HG02943 (cell line): ENCODE results near the gene GSE1.
A peak's percentile ranks its signal among the peaks of the same experiment; 100 is the strongest.

Experiments used
- ATAC-seq: cut with Tn5 transposase; IDR thresholded peaks from one replicate; pipeline ENCODE4 v1.9.1; 2021; ENCODE audit warnings: mild to moderate bottlenecking, low read depth, moderate library complexity; ENCODE audit not compliant: unreplicated experiment

Gene GSE1

DNA sequence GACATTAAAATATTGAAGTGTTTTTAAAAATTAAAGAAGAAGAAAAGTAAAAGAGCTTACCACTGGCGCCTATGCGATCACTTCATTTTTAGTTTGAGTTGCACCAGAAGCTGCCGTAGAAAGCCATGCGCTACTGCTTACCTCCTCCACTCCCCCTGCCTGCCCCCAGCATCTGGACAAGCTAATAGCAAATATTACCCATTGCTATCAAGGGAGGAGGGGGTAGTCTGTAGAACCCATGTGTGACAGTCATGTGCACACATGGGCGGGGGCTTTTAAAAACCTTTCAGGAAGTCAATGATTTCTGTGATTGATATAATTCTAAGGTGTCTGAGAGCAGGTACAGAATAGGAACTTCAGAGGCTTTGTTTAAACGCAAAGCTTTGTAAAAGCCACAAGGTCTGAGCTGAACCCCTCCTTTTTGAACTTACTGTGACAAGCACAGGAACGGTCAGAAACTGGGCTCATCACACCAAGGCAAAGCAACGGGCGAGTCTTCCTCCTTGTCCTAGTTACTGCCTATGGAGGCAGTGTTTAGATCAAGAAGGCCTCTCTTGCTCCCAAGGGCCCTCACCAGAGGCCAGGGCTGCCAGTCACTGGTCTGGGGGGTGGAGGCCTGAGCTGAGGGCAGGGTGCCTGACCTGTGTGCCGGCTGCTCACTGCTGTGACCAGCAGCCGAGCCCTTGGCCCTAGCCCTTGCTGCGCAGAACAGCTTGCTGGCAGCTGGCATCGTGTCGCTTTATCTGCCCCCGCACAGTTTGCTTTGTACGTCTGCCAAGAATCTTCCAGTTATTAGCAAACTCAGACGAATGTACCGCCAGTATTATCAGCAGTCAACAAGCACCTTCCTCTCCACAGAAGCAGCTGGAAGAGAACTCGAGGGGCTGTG is 60.7 kb downstream of the GSE1 start:
- no peak for ATAC-seq

DNA sequence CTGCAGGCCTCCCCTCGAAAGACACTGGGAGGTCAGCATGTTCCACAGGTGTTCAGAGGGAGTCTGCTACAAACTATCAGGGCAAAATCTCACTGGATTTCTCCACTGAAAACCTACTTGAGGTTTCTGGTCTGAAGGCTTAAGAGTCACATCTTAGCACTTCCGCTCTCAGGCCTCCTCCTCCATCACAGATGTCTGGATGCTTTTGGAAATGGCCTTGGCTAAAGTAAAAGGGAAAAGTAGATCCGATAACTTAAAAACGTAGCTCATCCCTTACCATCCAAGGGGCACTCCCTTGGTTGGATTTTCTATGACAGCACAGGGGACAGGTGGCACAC is 61.3 kb downstream of the GSE1 start:
- ATAC-seq = no peak

DNA sequence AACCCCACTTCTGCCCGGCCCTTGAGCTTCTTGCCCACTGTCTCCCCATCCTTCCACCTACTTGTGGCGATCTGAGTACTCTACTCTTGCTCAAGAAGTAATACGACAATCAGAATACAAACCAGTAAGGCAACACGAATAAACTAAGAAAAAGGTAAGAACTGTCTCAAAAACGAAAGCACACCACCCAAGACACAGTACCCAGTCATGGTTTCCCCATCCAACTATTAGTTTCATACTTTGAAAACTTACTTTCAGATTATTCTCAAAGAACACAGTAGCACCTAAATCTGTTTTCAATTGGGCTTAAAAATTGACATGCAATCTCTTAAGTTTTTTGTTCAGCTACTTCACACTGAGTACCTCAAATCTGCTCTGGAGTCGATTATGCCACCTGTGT is 61.7 kb downstream of the GSE1 start:
- no peak for ATAC-seq

DNA sequence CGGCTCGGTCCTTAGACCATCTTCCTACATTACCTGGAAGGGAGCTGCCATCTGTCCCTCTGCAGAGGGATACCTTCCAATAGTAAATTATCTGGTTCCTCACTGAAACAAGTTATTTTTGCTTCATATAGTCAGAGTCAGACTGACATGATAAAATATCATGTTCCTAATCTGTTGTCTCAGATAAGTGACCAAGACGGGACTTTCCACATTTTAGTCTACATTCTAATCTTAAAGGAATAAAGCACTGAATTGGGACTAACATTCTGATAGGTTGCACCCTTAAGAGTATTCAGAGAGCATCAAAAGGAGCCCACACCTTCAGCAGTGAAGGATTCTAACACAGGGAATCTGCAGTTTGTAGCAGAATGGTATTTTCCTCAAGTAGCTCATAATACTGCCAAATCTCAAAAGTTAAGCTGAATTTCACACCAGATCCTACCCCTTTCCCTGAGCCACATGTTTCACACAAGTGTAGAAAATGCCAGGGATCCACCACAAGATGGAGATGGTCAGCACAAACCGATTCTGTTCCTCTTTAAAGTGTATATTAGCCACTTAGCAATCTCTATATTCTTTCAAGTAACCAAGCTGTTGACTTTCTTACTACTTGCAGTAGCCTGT is 62.2 kb downstream of the GSE1 start:
- no peak for ATAC-seq

DNA sequence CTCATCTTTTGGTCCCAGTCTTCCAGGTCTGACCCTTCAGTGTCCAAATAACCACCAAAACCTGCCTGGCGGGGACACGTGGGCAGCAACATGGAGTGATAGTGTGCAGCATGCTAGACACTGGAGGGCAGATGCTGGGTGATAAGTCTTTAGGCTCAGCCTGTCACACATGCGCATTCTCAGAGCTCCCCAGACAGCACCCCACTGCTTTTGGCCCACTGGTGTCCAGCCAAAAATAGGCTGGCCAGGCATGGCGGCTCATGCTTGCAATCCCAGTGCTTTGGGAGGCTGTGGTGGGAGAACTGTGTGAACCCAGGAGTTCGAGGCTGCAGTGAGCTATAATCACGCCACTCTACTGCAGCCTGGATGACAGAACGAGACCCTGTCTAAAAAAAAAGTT is 63.3 kb downstream of the GSE1 start:
- ATAC-seq = no peak

DNA sequence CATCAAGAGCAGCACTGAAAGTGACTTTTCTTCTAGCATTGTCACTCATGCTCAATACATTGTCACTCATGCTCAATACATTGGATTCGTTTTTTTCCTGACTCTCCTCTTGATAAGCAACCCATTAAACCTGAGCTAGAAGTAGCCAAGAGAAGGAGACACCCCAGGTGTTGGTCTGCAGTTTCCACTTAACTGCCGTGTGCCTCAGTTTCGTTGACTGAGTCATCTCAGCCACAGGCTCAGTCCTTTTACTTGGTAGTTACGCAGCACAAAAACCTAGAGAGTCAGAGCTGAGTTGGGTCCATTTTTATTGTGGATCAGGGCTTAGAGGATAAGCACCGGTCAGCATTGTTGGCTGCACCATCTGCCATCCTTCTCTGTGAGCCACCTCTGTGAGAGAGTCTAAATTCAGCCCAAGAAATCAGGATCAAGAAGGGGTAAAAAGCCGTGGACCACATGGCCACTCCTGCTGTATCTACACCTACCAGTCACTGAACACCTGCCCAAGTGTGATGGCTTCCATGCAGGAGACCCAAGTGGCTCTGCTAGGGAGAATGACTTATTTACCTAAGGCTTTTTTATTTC is 64.4 kb downstream of the GSE1 start:
- no peak for ATAC-seq

DNA sequence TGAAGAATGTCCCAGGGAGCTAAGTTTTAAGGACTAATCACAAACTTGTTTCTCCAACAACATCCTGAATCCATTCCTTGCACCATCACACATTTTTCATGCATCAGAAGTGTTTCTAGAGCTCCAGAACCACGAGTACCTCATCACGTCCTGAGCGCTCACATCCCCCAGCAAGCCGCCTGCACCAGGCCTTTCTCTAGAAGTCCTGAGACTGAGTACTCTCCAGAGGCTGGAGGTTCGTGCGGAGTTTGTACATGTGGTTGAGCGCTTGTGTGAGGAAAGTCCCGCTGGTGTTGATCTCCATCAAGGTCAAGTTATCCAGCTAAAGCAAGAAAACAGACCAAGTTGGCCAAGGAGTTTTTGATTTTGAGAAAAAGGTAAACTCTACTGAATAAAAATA is 64.9 kb downstream of the GSE1 start:
- no peak for ATAC-seq

DNA sequence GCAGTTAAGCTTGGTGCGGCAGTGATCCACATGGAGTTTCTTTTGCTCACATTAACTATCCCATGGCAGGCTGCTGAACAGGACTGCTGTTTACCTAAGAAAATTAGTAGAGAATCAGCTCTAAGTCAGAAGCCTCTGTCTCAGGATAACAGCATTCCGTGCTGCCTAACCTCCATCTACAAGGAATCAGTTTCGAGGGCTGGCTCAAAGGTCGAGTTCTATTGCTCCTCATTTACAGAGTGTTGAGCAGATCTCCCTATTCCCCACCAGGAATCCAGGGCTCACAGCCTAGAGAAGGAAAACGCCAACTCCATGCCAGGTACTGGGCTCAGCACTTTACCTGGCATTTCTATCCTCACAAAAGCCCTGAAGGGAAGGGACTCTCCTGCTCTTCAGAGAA is 65.7 kb downstream of the GSE1 start:
- no peak for ATAC-seq

DNA sequence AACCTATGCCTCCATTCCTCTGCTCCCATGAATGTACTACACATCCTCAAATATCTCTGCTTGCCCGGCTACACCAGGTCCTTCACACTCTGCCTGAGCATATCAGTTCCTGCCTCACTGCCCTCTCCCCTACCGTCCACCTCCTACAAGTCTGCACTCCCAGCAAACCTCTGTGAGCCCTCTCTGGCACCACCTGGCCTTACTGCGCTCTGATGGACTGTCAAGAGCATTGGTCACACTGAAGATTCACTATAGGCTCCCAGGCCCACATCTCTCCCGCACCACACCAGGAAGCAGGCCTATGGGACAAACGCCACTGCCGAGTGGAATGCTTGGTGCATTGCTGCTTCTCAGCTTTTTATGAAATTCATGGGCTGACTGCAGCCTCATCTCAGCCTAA is 66.7 kb downstream of the GSE1 start:
- ATAC-seq = no peak

DNA sequence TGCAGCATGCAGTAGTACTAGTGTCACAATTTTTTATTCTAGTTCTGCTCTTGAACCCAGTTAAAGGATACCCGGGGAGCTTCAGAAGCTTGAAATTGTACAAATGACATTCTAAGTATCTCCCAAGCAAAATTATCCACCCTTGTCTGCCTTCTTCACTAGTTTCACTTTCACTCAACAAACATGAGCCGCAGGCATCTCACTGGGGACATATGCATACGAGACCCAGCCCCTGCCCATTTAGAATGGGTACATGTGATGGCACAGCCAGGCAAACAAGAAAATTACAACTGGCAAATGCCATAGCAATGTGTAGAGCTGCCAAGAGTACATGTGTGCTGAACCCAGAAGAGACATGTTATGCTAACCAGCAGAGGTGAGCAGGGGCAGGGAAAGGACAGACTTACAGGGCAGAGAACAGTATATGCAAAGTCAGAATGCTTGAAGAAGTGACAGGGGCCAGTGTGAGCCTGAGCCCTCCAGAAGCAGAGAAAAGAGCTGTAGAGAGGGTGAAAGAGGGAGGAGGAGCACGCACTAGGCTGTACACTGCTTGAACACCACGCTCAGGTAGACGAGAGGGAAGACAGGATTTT is 67.3 kb downstream of the GSE1 start:
- no peak for ATAC-seq

DNA sequence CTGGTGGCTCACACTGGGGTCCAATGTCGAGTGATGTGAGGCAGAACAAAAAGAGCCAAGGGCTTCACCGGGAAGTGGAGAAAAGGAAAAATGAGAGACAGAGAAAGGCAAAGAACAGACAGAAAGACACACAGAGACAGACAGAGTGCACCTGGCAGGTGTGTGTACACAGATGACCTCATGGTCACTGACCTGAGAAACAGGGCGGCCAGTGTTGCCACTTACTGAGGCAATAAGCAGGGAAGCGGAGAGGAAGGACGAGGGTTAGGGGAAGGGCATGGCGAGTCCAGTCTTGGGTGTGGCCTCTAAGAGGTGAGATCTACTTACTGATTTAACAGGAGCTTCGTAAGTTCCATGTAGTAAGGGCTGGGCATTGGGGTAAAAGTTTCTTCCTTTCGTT is 68.1 kb downstream of the GSE1 start:
- ATAC-seq = no peak

DNA sequence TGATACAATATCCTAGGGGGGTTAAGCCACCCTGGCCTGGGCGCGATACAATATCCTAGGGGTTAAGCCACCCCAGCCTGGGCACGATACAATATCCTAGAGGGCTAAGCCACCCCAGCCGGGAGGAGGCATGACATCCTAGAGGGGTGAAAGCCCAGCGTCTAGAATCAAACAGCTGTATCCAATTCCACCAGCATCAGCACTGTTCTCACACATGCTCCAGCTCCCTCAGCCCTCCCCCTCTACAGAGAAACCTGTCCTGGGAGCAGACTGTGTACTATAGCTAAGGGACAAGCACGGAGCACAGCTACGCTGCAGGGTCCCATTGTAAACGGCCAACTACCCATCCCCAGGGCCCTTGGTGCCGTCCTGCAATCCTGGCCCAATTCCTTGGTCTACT is 69.4 kb downstream of the GSE1 start:
- no peak for ATAC-seq

DNA sequence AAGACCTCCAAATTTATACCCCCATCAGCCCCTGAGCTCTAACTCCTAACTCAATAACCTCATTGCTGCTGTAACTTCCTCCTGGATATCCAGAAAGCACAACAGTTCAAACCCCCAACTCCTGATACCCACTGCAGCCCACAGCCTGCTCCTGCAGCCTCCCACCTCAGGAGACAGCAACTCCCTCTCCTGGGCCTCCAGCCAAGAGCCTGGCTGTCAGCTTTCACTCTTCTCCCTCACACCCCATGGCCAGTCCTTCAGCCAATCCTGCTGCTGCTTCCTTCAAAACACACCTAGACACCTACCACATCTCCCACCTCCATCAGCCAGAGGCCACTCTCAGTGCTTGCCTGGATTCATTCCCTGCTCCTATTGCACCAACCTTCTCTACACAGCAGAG is 70.2 kb downstream of the GSE1 start:
- ATAC-seq = no peak

DNA sequence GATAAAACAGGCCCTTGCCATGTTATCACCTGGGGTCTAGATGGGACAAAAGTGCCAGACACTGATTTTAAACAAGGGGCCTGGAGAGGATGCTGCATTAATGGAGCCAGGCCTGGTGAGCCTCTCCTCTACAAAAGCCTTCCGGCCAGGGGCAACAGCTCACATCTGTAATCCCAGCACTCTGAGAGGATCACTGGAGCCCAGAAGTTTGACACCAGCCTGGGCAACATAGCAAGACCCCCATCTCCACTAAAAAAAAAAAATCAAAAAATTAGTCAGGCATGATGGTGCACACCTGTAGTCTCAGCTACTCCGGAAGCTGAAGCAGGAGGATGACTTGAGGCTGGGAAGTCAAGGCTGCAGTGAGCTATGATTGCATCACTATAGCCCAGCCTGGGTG is 72.1 kb downstream of the GSE1 start:
- no peak for ATAC-seq

DNA sequence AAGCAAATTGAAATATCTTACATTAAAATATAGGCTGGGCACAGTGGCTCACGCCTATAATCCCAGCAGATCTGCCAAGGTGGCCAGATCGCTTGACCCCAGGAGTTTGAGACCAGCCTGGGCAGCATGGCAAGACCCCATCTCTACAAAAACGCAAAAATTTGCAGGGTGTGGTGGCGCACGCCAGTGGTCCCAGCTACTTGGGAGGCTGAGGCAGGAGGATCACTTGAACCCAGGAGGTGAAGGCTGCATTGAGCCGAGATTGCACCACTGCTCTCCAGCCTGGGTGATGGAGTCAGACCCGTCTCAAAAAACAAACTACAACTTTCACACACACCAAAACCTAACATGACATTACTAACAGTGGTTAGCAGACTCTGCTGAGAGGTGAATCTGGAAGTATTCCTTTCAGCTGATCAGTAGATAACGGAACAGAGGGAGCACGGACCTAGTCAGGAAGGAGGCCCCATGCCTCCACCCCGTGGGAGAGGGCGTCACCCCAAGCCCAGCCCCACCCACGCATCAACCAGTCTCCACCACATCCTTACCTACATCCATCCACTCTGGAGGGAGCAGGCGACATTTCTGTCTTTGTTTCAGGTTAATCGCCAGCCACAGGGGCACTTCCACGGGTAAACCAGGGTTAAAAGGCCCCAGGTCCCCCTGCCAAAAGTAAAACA is 73.9 kb downstream of the GSE1 start:
- ATAC-seq = no peak

DNA sequence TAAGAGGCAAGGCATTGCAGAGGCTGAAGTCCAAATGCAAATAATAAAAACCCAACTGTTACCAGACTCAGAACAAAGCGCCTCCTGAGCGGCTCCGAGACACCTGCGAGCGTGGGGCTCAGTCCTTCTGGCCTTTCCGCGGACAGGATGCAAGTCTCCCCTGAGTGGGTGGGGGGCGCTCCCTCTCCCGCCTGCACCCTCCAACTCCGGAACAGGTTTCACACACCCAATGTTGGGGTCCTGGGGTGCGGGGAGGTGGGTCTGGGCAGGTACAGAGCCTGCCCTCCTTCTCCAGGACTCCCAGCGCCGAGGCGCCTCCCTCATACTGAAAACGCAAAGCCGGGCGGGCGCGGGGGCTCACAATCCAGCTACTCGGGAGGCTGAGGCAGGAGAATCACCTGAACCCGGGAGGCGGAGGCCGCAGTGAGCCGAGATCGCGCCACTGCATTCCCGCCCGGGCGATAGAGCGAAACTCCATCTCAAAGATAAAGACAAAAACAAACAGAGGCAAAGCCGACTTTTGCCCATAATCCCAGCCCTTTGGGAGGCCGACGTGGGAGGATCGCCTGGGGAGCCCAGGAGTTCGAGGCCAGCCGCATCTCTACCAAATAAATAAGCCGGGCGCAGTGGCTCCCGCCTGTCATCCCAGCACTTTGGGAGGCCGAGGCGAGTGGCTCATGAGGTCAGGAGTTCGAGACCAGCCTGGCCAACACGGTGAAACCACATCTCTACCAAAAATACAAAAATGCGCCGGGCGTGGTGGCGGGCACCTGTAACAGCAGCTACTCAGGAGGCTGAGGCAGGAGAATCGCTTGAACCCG is 74.7 kb downstream of the GSE1 start:
- ATAC-seq = no peak

DNA sequence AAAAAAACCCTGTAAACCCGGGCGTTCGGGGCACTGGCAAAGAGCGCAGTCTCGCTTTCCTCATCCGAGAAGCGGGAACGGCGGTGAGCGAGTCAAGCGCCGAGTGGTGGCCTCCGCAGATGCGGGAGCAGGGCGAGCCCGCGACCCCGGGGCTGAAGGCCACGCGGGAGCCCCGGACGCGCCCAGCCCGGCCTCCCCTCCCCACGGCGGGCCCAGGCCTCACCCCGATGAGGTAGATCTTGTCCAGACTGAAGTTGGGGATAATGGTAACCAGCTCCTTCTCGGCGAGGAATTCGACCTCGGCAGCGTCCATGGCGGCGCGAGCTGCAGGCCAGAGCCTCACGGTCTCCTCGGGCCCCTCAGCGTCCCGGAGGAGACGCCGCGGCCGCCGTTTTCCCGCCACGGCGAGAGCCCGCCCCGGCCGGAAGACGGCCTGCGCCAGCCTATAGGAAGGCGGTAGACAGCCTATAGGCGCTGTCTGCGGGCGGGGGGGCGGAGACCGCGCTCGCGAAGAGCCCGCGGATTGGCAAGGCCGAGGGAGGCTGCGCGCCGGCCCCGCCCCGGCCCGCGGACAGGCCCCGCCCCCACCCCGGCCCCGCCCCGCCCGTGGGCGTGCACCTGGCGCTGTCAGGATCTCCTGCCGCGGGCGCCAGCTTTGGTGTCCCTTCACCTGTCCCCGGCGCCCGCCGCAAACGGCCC is 75.6 kb downstream of the GSE1 start, which contains the start of gene GINS2:
Gene GINS2, minus strand, starts transcription at position 369 of the 699 bp plus-strand sequence. Its CDS starts 56 bp downstream, at position 313.
- ATAC-seq = peak; percentile 90

DNA sequence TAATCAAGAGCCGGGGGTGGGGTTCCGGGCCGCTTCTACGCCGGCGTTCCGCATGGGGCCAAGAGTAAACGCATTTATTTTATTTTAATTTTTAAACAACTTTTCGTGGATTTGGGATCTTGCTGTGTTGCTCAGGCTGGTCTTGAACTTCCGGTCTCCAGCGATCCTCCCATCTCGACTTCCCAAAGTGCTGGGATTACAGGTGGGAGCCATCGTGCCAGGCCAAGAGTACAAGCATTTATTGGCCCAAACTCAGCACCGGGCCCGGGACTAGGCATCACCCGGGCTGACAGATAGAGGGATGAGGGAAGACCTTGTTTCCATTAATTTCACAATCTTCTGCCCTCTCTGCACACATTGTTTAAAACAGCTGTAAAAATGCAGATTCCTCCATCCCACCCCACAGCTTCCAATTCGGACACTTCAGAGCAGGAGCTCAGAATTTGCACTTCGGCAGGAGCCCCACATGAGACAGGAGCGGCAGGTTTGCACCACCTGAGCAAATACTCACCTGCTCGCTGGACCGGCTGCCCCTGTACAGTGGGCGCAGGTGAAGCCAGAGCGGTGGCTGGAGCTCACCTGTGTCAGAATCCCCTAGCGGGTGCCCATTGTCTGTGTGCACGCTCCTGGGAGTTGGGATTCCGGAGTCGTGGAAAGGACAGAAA is 76.3 kb downstream of the GSE1 start:
- no peak for ATAC-seq

DNA sequence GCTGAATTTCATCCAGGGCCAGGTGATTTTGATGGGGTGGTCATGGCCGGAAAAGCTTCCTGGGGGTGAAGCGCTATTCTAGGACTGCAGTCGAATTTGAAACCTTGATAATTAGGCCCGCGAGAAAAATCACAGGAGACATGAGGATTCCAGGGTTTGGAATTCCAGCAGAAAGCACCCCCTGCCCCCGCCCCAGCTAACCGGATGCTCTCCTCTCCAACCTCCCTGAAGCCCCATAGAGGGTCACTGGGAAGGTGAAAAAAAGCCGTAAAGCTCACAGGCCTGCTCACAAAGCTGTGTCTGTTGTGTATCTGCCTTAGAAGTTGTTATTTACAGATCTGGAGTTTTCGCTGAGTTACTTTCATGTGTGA is 76.8 kb downstream of the GSE1 start:
- no peak for ATAC-seq
